VCaP (cell line): ENCODE data around the gene HOXD8.

Source experiments
- H3K27ac ChIP-seq: fragments of 450-650 bp; 2 replicates; pipeline ENCODE4 v1.5.1; 2017
- CTCF ChIP-seq: fragments of 450-650 bp; conservative IDR thresholded peaks from 2 replicates; pipeline ENCODE4 v1.5.1; 2017; ENCODE audit warnings: mild to moderate bottlenecking, moderate library complexity

The HOXD8 gene

DNA sequence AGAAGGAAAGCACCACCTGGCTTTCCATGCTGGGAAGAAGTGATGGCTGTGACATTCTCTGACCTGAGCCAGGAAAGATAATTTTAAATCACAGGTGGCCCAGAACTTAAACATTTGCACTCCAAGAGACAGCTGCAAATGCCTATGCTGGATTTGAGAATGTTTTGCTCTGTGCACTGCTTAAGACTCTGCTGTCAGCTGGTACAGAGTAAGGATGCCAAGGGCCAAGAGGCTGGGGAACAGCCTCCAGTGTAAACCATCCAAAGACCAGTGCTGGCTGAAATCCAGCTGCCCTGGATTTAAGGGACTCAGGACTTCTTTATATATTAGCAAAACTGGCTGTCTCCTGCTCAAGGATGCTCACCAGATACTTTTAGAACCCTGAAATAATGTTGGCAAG is 3.9 kb downstream of the HOXD8 start:
- no peak overlapping the region for H3K27ac ChIP-seq
- no peak for TF ChIP-seq CTCF

- TF ChIP-seq CTCF = no peak
- H3K27ac ChIP-seq = no peak overlapping the region
Observed at GRCh38 chr2:176134035-176134434, 4.5 kb downstream of the HOXD8 start.

- TF ChIP-seq CTCF = no peak
- H3K27ac ChIP-seq = no peak overlapping the region
Observed at GRCh38 chr2:176135035-176135440, 5.5 kb downstream of the HOXD8 start.

GRCh38 chr2:176136374-176137251 is 7.1 kb downstream of the HOXD8 start:
- peak overlapping the region; percentile 79 for H3K27ac ChIP-seq
- 0 out of 2 replicates have a peak, but pooled peaks have one; percentile 17 for TF ChIP-seq CTCF

GRCh38 chr2:176137252-176137580 is 7.7 kb downstream of the HOXD8 start:
- no peak for TF ChIP-seq CTCF
- peak overlapping the region; percentile 79 for H3K27ac ChIP-seq

DNA sequence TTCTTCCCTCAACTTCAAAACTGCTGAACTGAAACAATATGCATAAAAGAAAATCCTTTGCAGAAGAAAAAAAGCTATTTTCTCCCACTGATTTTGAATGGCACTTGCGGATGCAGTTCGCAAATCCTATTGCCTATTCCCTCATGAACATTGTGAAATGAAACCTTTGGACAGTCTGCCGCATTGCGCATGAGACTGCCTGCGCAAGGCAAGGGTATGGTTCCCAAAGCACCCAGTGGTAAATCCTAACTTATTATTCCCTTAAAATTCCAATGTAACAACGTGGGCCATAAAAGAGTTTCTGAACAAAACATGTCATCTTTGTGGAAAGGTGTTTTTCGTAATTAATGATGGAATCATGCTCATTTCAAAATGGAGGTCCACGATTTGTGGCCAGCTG is 8.4 kb downstream of the HOXD8 start:
- no peak for TF ChIP-seq CTCF
- H3K27ac ChIP-seq = no peak overlapping the region

- H3K27ac ChIP-seq = no peak overlapping the region
- no peak for TF ChIP-seq CTCF
Observed at GRCh38 chr2:176138526-176138922, 9.0 kb downstream of the HOXD8 start.
